ENCODE results near the gene CACNA2D3.

DNA sequence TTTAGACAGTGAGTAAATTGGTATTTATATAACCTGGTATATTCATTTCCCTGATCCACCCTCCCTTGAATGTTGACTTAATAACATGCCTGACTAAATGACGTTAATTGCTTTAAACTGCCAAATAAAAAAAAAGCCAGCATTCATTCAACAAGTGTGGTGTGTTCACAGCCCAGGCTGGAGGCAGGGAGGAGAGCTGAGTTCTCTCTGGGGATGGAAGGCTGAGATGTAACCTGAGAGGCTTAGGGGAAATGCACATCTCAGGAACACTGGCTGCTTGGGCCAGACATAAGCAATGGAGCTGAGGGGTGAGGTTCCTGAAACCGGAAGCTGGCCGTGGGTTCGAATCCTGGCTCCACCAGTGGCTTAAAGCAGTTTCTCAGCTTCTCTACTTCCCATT, 17.3 kb downstream of the CACNA2D3 start:
- TF ChIP-seq, protein P1, sequence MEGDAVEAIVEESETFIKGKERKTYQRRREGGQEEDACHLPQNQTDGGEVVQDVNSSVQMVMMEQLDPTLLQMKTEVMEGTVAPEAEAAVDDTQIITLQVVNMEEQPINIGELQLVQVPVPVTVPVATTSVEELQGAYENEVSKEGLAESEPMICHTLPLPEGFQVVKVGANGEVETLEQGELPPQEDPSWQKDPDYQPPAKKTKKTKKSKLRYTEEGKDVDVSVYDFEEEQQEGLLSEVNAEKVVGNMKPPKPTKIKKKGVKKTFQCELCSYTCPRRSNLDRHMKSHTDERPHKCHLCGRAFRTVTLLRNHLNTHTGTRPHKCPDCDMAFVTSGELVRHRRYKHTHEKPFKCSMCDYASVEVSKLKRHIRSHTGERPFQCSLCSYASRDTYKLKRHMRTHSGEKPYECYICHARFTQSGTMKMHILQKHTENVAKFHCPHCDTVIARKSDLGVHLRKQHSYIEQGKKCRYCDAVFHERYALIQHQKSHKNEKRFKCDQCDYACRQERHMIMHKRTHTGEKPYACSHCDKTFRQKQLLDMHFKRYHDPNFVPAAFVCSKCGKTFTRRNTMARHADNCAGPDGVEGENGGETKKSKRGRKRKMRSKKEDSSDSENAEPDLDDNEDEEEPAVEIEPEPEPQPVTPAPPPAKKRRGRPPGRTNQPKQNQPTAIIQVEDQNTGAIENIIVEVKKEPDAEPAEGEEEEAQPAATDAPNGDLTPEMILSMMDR (IDR thresholded peaks at IDR 0.05; ENCODE audit: poor library complexity), result no peak
- no peak for TF ChIP-seq EZH2 (IDR thresholded peaks at IDR 0.05; ENCODE audit: borderline replicate concordance)
- no peak for TF ChIP-seq EZH2phosphoT487 (IDR thresholded peaks at IDR 0.05; ENCODE audit: low read depth, severe bottlenecking, unreplicated experiment)

All from hepatocyte (in vitro differentiated cells).